HEK293 (cell line): ENCODE measurements around the gene IL17B.

Experiments used
- GFI1B ChIP-seq: fragments of 450-650 bp; formaldehyde crosslinking; IDR thresholded peaks from 2 replicates; pipeline ENCODE4 v1.5.1; 2016; ENCODE audit warnings: missing biosample characterization, missing genetic modification characterization
- OVOL3 ChIP-seq: fragments of 450-650 bp; formaldehyde crosslinking; IDR thresholded peaks from 2 replicates; pipeline ENCODE4 v1.5.1; 2016; ENCODE audit warnings: missing biosample characterization, missing genetic modification characterization
- YY1 ChIP-seq: fragments of 450-650 bp; formaldehyde crosslinking; IDR thresholded peaks from 2 replicates; pipeline ENCODE4 v1.5.1; 2018; ENCODE audit warnings: missing biosample characterization, missing genetic modification characterization
- ZNF24 ChIP-seq: fragments of 450-650 bp; formaldehyde crosslinking; IDR thresholded peaks from 2 replicates; pipeline ENCODE4 v1.5.1; 2016; ENCODE audit warnings: missing biosample characterization, missing genetic modification characterization
- TF ChIP-seq, protein P1 (sequence below): fragments of 450-650 bp; formaldehyde crosslinking; IDR thresholded peaks from 2 replicates; pipeline ENCODE4 v1.5.1; 2016; ENCODE audit warnings: missing biosample characterization, missing genetic modification characterization
- TF ChIP-seq, protein P2 (sequence below): fragments of 450-650 bp; formaldehyde crosslinking; IDR thresholded peaks from 2 replicates; pipeline ENCODE4 v1.5.1; 2016; ENCODE audit warnings: missing biosample characterization, missing genetic modification characterization

DNA sequence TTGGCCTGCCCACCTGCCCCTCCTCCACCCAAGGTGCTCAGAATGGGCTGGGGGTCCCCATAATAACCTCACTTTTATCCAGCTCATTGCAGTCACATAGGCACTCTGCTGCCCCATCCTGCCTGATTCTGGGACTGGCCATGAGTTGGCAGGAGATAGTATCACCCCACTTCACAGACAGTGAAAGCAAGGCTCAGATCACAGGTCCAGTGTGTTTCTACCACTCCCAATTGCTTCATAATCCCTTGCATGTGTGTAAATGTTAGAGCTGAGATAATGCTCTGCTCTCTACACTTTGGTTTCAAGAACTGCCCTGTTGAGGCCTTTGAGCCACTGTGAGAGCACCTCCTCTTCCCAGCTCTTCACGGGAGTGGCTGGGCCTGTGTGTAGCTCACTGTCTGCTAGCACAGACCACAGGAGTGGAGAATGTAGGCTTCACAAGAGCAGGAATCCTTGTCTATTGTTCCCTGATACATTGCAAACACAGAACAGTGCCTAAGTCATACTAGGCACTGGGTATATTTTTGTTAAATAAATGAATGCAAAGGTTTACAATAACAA is 12.8 kb downstream of the IL17B start:
- TF ChIP-seq, protein P1, sequence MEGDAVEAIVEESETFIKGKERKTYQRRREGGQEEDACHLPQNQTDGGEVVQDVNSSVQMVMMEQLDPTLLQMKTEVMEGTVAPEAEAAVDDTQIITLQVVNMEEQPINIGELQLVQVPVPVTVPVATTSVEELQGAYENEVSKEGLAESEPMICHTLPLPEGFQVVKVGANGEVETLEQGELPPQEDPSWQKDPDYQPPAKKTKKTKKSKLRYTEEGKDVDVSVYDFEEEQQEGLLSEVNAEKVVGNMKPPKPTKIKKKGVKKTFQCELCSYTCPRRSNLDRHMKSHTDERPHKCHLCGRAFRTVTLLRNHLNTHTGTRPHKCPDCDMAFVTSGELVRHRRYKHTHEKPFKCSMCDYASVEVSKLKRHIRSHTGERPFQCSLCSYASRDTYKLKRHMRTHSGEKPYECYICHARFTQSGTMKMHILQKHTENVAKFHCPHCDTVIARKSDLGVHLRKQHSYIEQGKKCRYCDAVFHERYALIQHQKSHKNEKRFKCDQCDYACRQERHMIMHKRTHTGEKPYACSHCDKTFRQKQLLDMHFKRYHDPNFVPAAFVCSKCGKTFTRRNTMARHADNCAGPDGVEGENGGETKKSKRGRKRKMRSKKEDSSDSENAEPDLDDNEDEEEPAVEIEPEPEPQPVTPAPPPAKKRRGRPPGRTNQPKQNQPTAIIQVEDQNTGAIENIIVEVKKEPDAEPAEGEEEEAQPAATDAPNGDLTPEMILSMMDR: no peak
- TF ChIP-seq, protein P2, sequence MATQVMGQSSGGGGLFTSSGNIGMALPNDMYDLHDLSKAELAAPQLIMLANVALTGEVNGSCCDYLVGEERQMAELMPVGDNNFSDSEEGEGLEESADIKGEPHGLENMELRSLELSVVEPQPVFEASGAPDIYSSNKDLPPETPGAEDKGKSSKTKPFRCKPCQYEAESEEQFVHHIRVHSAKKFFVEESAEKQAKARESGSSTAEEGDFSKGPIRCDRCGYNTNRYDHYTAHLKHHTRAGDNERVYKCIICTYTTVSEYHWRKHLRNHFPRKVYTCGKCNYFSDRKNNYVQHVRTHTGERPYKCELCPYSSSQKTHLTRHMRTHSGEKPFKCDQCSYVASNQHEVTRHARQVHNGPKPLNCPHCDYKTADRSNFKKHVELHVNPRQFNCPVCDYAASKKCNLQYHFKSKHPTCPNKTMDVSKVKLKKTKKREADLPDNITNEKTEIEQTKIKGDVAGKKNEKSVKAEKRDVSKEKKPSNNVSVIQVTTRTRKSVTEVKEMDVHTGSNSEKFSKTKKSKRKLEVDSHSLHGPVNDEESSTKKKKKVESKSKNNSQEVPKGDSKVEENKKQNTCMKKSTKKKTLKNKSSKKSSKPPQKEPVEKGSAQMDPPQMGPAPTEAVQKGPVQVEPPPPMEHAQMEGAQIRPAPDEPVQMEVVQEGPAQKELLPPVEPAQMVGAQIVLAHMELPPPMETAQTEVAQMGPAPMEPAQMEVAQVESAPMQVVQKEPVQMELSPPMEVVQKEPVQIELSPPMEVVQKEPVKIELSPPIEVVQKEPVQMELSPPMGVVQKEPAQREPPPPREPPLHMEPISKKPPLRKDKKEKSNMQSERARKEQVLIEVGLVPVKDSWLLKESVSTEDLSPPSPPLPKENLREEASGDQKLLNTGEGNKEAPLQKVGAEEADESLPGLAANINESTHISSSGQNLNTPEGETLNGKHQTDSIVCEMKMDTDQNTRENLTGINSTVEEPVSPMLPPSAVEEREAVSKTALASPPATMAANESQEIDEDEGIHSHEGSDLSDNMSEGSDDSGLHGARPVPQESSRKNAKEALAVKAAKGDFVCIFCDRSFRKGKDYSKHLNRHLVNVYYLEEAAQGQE (tag by site-specific recombination): no peak
- TF ChIP-seq OVOL3 (tag by site-specific recombination) (no peak), ZNF24 (tag by site-specific recombination) (no peak), YY1 (no peak), GFI1B (tag by site-specific recombination) (no peak)
